H1 (cell line): ENCODE data around the gene PGGHG.
"Not testable (repeated sequence)": the region's sequence is repeated elsewhere in the genome, so short reads cannot be mapped to it uniquely, and the experiment has no call there.

Experiments
- CHD7 ChIP-seq: fragments of 300-600 bp; sonication (generic); IDR thresholded peaks from 2 replicates; pipeline ENCODE4 v1.7.1; 2012; ENCODE audit warnings: low read length, moderate library complexity, mild to moderate bottlenecking, inconsistent platforms; ENCODE audit not compliant: insufficient replicate concordance
- CREB1 ChIP-seq: IDR thresholded peaks from 2 replicates; pipeline ENCODE4 v1.6.1; 2012; ENCODE audit warnings: inconsistent platforms
- CTCF ChIP-seq, 3 experiments: IDR thresholded peaks; 1 replicate in 2 of 3; 2 replicates in 1 of 3; pipeline versions ENCODE4 v1.5.1 to v1.6.1; 2011; ENCODE audit warnings: low read length in 3 of 3, mild to moderate bottlenecking in 3 of 3, inconsistent platforms in 2 of 3, low read depth in 1 of 3, moderate library complexity in 1 of 3; ENCODE audit not compliant: insufficient read depth in 1 of 3; ENCODE audit errors: control extremely low read depth in 1 of 3
- EP300 ChIP-seq, 2 experiments: IDR thresholded peaks; 1 replicate in 1 of 2; 2 replicates in 1 of 2; pipeline ENCODE4 v1.6.1; 2011 to 2012; ENCODE audit warnings: low read depth in 2 of 2, low read length in 2 of 2, mild to moderate bottlenecking in 2 of 2, borderline replicate concordance in 1 of 2, inconsistent platforms in 1 of 2, moderate library complexity in 1 of 2
- JUN ChIP-seq: IDR thresholded peaks from 2 replicates; pipeline ENCODE4 v1.6.1; 2011; ENCODE audit warnings: low read depth, mild to moderate bottlenecking, improper control_type of control experiment, low read length
- MAFK ChIP-seq: IDR thresholded peaks from 2 replicates; pipeline ENCODE4 v1.6.1; 2012; ENCODE audit warnings: low read depth, mild to moderate bottlenecking, improper control_type of control experiment, low read length
- POLR2A ChIP-seq, 2 experiments: IDR thresholded peaks; 1 replicate in 1 of 2; 2 replicates in 1 of 2; pipeline ENCODE4 v1.6.1; 2011; ENCODE audit warnings: low read depth in 2 of 2, low read length in 2 of 2, mild to moderate bottlenecking in 2 of 2; ENCODE audit errors: control extremely low read depth in 1 of 2
- RFX5 ChIP-seq: IDR thresholded peaks from 2 replicates; pipeline ENCODE4 v1.6.1; 2011; ENCODE audit warnings: low read depth, low read length, improper control_type of control experiment, borderline replicate concordance
- SP1 ChIP-seq: IDR thresholded peaks from 2 replicates; pipeline ENCODE4 v1.6.1; 2011; ENCODE audit warnings: low read depth, low read length

GRCh38 chr11:314554-314875 lies 25.6 kb downstream of the PGGHG start:
- TF ChIP-seq CTCF (IDR thresholded peaks at IDR 0.05; ENCODE audit: control extremely low read depth in 1 of 3, insufficient read depth in 1 of 3, low read depth in 1 of 3, low read length in 3 of 3); POLR2A (IDR thresholded peaks at IDR 0.05; ENCODE audit: control extremely low read depth in 1 of 2, low read depth in 2 of 2, low read length in 2 of 2); CHD7; SP1; RFX5; CREB1; JUN; EP300 (IDR thresholded peaks at IDR 0.05; ENCODE audit: borderline replicate concordance in 1 of 2, low read depth in 2 of 2, low read length in 2 of 2); MAFK: not testable (repeated sequence)
